Measurements from ENCODE around the gene BSG.
A peak's percentile ranks its signal among the peaks of the same experiment; 100 is the strongest.
"Not testable (repeated sequence)": the region's sequence is repeated elsewhere in the genome, so short reads cannot be mapped to it uniquely, and the experiment has no call there.

Gene BSG

DNA sequence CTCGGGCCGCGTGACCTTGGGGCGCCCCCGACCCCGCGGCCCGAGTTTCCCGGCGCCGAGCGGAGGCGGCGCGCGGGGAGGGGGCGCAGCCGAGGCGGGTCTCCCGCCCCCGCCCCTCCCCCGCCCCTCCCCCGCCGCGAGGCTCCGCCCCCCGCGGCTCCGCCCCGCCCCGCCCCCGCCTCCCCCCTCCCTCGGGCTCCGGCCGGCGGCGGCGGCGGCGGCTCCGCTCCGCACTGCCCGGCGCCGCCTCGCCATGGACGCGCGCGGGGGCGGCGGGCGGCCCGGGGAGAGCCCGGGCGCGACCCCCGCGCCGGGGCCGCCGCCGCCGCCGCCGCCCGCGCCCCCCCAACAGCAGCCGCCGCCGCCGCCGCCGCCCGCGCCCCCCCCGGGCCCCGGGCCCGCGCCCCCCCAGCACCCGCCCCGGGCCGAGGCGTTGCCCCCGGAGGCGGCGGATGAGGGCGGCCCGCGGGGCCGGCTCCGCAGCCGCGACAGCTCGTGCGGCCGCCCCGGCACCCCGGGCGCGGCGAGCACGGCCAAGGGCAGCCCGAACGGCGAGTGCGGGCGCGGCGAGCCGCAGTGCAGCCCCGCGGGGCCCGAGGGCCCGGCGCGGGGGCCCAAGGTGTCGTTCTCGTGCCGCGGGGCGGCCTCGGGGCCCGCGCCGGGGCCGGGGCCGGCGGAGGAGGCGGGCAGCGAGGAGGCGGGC, 17.4 kb downstream of the BSG start, which contains the start of gene HCN2:
TSS of gene HCN2 (plus strand) at position 189 of the 703 bp plus-strand sequence. CDS start at position 254, 65 bp downstream.
- no peak for DNase-seq

DNA sequence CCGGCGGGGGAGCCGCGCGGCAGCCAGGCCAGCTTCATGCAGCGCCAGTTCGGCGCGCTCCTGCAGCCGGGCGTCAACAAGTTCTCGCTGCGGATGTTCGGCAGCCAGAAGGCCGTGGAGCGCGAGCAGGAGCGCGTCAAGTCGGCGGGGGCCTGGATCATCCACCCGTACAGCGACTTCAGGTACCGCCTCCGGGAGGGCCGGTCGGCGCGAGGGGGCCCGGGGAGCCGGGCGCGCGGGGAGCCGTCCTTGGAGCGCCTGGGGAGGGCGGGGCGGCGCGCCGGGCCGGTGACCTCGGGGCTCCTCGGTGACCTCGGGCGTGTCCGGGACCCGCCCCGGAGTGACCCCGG, 18.0 kb downstream of the BSG start:
- DNase-seq, result peak; percentile 47

GRCh38 chr19:590750-591098, 18.3 kb downstream of the BSG start:
- no peak for DNase-seq

- no peak for DNase-seq
Observed at GRCh38 chr19:591099-591958, 18.9 kb downstream of the BSG start.

DNA sequence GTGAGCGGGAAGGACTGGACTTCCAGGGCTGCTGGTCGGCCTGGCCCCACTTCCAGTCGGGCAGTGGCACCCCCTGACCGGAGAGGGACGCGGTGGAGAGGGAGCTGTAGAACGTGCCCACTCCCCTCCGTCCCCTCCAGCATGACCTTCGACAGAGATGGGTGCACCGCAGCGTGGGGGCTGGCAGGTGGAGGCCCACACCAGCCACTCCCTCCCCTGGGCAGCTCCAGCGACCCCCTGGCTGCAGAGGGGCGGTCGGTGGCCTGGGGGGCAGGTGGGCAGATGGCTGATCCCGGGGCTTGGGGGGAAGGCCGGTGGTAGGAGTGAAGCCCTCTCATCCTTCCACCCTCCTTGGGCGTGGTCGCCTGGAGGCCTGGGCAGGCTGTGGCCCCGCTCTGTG, 19.7 kb downstream of the BSG start:
- DNase-seq, result no peak

GRCh38 chr19:593055-593454, 20.7 kb downstream of the BSG start:
- no peak for DNase-seq

DNA sequence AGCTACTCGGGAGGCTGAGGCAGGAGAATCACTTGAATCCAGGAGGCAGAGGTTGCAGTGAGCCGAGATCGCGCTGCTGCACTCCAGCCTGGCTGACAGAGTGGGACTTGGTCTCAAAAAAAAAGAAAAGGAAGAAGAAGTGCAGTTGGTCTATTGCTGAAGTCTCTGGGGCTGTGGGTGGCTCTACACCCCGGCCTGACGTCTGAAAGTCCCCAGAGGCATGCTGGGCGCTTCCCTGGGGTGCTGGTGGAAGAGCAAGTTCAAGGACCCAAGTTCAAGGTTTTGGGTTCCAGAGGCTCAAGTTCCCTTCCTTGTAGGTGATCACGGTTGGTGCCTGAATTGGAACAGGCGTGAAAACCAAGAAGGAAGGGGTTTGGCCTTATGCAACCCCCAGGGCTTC, 21.1 kb downstream of the BSG start:
- no peak for DNase-seq

- DNase-seq, result no peak
Observed at GRCh38 chr19:594265-594870, 22.0 kb downstream of the BSG start.

DNA sequence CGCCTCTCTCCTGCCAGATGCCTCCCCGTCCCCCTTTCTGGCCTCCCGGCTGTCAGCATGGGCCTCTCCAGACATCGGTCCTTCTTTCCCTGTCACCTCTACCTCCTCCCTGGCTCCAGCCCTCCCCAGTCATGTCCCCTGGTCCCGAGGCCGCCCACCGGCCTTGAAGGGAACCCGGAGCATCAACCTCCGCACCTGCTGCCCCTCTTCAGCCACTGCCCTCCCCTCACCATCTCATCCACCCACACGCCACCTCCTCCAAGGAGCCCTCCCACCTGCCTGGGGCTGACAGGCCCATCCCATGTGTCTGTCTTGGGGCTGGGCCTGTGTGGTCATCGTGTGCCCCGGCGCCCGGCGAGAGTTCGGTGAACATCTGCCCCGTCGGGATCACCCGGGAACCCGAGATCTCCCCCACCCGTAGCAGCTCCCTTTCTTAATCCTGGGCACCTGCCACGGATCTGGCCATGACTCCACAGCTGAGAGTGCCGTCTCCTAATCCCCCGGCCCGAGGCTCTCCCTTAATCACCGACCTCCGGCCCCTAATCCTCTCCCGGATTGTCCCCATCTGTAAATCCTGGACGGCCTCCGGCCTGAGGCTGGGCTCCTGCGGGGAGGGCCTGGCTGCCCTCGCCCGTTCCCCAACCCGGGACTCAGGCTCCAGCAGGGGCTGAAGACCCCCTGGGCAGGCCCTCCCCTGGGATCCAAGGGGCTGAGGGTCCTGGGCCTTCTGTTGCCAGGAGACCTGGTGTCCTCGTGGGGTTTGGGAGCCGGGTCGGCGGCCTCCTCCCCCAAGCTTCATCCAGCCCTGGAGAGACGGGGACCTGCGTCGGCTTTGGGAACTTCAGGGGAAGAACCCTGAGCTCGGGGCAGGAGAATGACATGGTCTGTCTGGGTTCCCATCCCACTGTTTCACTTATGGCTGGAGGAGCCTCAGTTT, 23.2 kb downstream of the BSG start:
- DNase-seq, result no peak

DNA sequence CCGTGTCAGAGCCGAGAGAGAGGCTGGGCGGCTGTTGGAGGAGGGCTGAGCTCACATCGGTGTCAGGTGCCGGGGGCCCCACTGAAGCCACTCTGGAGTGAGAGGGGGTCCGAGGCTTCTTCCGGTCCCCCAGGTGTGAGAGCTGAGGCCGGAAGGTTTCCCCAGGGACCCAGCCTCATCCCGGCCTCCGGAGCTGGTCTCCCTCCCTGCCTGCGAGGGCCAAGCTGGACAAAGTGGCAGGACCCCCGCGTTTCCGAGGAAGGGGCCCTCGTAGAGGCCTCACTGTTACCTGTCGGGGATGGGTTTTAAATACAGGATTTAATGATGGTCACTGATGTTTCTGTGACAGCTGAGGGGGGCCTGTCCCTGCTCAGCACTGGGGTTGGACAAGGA, 23.9 kb downstream of the BSG start:
- DNase-seq, result no peak

GRCh38 chr19:597406-598315, 25.3 kb downstream of the BSG start:
- DNase-seq, result no peak

- no peak for DNase-seq
Observed at GRCh38 chr19:601310-601709, 28.9 kb downstream of the BSG start.

- DNase-seq, result no peak
Observed at GRCh38 chr19:601790-602189, 29.4 kb downstream of the BSG start.

- no peak for DNase-seq
Observed at GRCh38 chr19:602391-603301, 30.2 kb downstream of the BSG start.

- DNase-seq, result not testable (repeated sequence)
Observed at GRCh38 chr19:603302-603639, 30.9 kb downstream of the BSG start.

- DNase-seq, result not testable (repeated sequence)
Observed at GRCh38 chr19:603779-604178, 31.4 kb downstream of the BSG start.

DNA sequence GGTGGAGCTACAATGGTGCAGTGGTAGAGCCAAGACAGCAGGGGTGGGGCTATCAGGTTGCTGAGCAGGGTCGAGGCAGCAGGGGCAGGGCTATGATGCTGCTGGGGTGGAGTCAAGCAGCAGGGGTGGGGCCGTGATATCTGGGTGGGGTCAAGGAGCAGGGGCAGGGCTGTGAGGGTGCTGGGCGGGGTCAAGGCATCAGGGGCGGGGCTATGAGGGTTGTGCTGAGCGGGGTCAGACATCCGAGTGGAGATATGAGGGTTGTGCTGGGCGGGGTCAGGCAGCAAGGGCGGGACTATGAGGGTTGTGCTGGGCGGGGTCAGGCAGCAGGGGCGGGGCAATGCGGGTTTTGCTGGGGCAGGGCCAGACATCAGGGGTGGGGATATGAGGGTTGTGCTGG, 32.0 kb downstream of the BSG start:
- DNase-seq, result no peak

DNA sequence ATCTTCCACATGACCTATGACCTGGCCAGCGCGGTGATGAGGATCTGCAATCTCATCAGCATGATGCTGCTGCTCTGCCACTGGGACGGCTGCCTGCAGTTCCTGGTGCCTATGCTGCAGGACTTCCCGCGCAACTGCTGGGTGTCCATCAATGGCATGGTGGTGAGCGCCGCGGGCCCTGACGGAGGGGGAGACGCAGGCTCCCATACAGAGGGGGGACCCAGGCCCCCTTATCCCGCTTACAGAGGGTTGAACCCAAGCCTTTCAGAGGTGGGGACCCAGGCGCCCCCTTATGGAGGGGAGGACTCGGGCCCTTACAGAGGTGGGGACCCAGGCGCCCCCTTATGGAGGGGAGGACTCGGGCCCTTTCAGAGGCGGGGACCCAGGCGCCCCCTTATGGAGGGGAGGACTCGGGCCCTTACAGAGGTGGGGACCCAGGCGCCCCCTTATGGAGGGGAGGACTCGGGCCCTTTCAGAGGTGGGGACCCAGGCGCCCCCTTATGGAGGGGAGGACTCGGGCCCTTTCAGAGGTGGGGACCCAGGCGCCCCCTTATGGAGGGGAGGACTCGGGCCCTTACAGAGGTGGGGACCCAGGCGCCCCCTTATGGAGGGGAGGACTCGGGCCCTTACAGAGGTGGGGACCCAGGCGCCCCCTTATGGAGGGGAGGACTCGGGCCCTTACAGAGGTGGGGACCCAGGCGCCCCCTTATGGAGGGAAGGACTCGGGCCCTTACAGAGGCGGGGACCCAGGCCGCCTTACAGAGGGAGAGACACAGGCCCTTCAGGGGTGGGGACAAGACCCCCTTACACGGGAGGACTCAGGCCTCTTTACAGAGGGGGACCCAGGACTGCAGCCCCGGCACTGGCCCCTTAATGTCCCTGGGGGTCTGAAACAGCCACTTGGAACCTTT, 32.9 kb downstream of the BSG start:
- DNase-seq, result not testable (repeated sequence)

DNA sequence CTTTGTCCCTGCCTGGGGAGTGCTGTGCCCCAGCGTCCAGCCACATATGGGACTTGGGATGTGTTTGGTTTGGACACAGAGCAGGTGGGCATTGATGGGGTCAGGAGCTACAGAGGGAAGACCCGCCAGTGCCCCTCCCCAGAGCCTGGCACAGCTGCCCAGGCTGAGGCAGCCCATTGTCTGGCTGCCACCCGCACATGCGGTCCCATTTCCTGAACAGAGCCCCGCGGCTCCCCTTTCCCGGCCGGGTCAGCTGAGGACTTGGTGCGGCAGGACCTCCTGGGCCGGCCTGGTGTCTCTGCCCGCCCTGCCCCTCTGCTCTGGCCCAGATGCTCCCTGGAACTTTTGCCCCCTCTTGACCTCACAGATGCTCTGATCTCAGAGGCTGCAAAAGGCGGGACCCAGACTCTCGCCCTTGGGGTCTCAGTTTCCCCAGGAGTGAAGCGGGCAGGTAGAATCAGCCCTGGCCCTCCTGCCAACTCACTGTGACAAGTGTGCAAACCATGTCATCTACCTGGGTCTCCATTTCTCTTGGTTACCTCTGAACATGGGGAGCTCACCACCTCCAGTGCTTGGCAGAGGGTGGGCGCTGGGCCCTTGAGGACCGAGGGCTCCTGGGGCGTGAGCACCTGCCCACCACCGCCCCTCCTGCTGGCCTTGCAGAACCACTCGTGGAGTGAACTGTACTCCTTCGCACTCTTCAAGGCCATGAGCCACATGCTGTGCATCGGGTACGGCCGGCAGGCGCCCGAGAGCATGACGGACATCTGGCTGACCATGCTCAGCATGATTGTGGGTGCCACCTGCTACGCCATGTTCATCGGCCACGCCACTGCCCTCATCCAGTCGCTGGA, 35.1 kb downstream of the BSG start:
- no peak for DNase-seq

All from CD4-positive, alpha-beta T cell treated with Interleukin-17A for 4 hours (primary cell).